ENCODE measurements around the gene GOLGA8F.
"Not testable (repeated sequence)": the region's sequence is repeated elsewhere in the genome, so short reads cannot be mapped to it uniquely, and the experiment has no call there.

GOLGA8F gene

GRCh38 chr15:28378364-28378763 lies at the start of gene GOLGA8F:
GOLGA8F (plus strand) TSS chr15:28378664; CDS start chr15:28378762, 98 bp downstream.
- DNase-seq: not testable (repeated sequence)

- not testable (repeated sequence) for DNase-seq
These were observed 20.5 kb upstream of the GOLGA8F start, which contains the start of gene GOLGA6L24 for GRCh38 chr15:28357984-28358383. GOLGA6L24 (minus strand) TSS chr15:28358084; CDS start chr15:28358023, 61 bp downstream.

- DNase-seq: not testable (repeated sequence)
These were observed 13.0 kb upstream of the GOLGA8F start for GRCh38 chr15:28365502-28365901.

GRCh38 chr15:28380053-28380452 lies 1.6 kb downstream of the GOLGA8F start:
- DNase-seq: not testable (repeated sequence)

GRCh38 chr15:28396022-28396421 lies 17.6 kb downstream of the GOLGA8F start:
- not testable (repeated sequence) for DNase-seq

GRCh38 chr15:28402774-28403435 lies 24.4 kb downstream of the GOLGA8F start:
- DNase-seq: not testable (repeated sequence)

- DNase-seq: not testable (repeated sequence)
These were observed 42.0 kb downstream of the GOLGA8F start for GRCh38 chr15:28420470-28420869.

GRCh38 chr15:28435594-28435993 lies 57.1 kb downstream of the GOLGA8F start:
- not testable (repeated sequence) for DNase-seq
